ENCODE data around the gene SLCO3A1. TPM values are rescaled to one million over a fixed set of nuclear protein-coding genes. Genes with fewer than 3 reads are reported as not detected.
A peak's percentile ranks its signal among the peaks of the same experiment; 100 is the strongest.

Gene SLCO3A1
- total and polyA plus RNA-seq, 12 donors, result 33.9 to 57.2 (median 46.4) TPM

GRCh38 chr15:92143765-92144164 lies 290.3 kb downstream of the SLCO3A1 start:
- H3K27ac ChIP-seq, result peak overlapping the region in 3 of 10 donors; percentile 10 to 31 (median 19)

GRCh38 chr15:92146511-92147150 lies 293.1 kb downstream of the SLCO3A1 start:
- Histone ChIP-seq H3K4me3 (no peak overlapping the region), H3K9me3 (no peaks in the 10 kb centered on the region), H3K27me3 (no peaks in the 10 kb centered on the region), H3K4me1 (peaks cover 0 to 15% (median 5%) of the 10 kb centered on the region in 9 donors), H3K36me3 (peaks cover 0 to 66% (median 18%) of the 10 kb centered on the region in 9 donors), H3K27ac (no peak overlapping the region)
- WGBS, 2 donors, result 74 to 79% methylated on average over 14 of the region's 14 CpGs
- ATAC-seq (no peak), DNase-seq (no peak)
- no peak for TF ChIP-seq CTCF (IDR thresholded peaks at IDR 0.05)
- intact Hi-C loops (cut with DNase I), result no loop called here

More at GRCh38 chr15:92143765-92144164, 290.3 kb downstream of the SLCO3A1 start:
- DNase-seq (no peak), ATAC-seq (no peak)
- intact Hi-C loops (cut with DNase I), result no loop called here
- TF ChIP-seq CTCF (IDR thresholded peaks at IDR 0.05), result no peak
- Histone ChIP-seq H3K4me3 (no peak overlapping the region), H3K9me3 (no peaks in the 10 kb centered on the region), H3K4me1 (peaks cover 0 to 26% (median 5%) of the 10 kb centered on the region in 9 donors), H3K27me3 (no peaks in the 10 kb centered on the region), H3K36me3 (peaks cover 0 to 39% (median 10%) of the 10 kb centered on the region in 9 donors)
- WGBS, 2 donors, result 95 to 97% methylated on average over 16 of the region's 16 CpGs

- WGBS, 2 donors, result 91 to 96% methylated on average over 4 of the region's 4 CpGs
- intact Hi-C loops (cut with DNase I), result no loop called here
Observed at GRCh38 chr15:92149029-92149428, 295.5 kb downstream of the SLCO3A1 start.

GRCh38 chr15:92149465-92149864 lies 296.0 kb downstream of the SLCO3A1 start:
- whole genome bisulfite sequencing, 2 donors, result 80 to 83% methylated on average over 6 of the region's 6 CpGs
- no peak for ATAC-seq
- H3K36me3 ChIP-seq, result peaks cover 0 to 82% (median 29%) of the 10 kb centered on the region in 9 donors

More at GRCh38 chr15:92149029-92149428, 295.5 kb downstream of the SLCO3A1 start:
- H3K9me3 ChIP-seq, result no peaks in the 10 kb centered on the region
- no peak overlapping the region for H3K27ac ChIP-seq
- H3K4me1 ChIP-seq, result no peaks in the 10 kb centered on the region
- peaks cover 0 to 81% (median 29%) of the 10 kb centered on the region in 9 donors for H3K36me3 ChIP-seq
- H3K4me3 ChIP-seq, result no peak overlapping the region
- H3K27me3 ChIP-seq, result no peaks in the 10 kb centered on the region
- TF ChIP-seq CTCF (IDR thresholded peaks at IDR 0.05), result no peak
- DNase-seq, result no peak
- no peak for ATAC-seq

More at GRCh38 chr15:92149465-92149864, 296.0 kb downstream of the SLCO3A1 start:
- Histone ChIP-seq H3K4me1 (no peaks in the 10 kb centered on the region), H3K9me3 (no peaks in the 10 kb centered on the region), H3K27me3 (no peaks in the 10 kb centered on the region), H3K4me3 (no peak overlapping the region), H3K27ac (no peak overlapping the region)
- no peak for TF ChIP-seq CTCF (IDR thresholded peaks at IDR 0.05)
- no peak for DNase-seq
- intact Hi-C loops (cut with DNase I), result no loop called here

Measured in heart right ventricle (tissue), 16 donors.